Sigmoid colon (tissue), 3 donors: ENCODE measurements around the gene DPM2.

Experiments
- CTCF ChIP-seq, 4 experiments: fragments of 450-650 bp in 3 of 4; fragments of 200-600 bp in 1 of 4; IDR thresholded peaks; one replicate each; pipeline ENCODE4 v1.5.1; 2016 to 2019; ENCODE audit warnings: antibody characterized with exemption in 4 of 4, mild to moderate bottlenecking in 3 of 4, moderate library complexity in 2 of 4
- POLR2A ChIP-seq, 2 donors: fragments of 450-650 bp; IDR thresholded peaks; one replicate each; pipeline ENCODE4 v1.6.1; 2016; ENCODE audit warnings: antibody characterized with exemption in 2 of 2, mild to moderate bottlenecking in 2 of 2, moderate library complexity in 2 of 2

GRCh38 chr9:127975376-127976315, 38.0 kb upstream of the DPM2 start:
- no peak for TF ChIP-seq CTCF (IDR thresholded peaks at IDR 0.05)
- TF ChIP-seq POLR2A (IDR thresholded peaks at IDR 0.05), result no peak
